ENCODE results near the gene CD300C. TPM values are rescaled to one million over a fixed set of nuclear protein-coding genes. Genes with fewer than 3 reads are reported as not detected.
A peak's percentile ranks its signal among the peaks of the same experiment; 100 is the strongest.

The CD300C gene
- total RNA-seq, 6 donors from 2014 or later, result 0.98 to 19.4 (median 9.7) TPM

GRCh38 chr17:74585711-74586110 lies 39.8 kb upstream of the CD300C start:
- no peak overlapping the region for H3K27ac ChIP-seq
- no peak overlapping the region for H3K4me3 ChIP-seq
- H3K4me1 ChIP-seq, result no peaks in the 10 kb centered on the region
- H3K36me3 ChIP-seq, result no peaks in the 10 kb centered on the region
- 70 to 83% methylated on average over 5 of the region's 5 CpGs for WGBS, 2 donors
- DNase-seq (no peak), ATAC-seq (ENCODE audit: low FRiP score in 2 of 2) (no peak)
- no peaks in the 10 kb centered on the region for H3K9me3 ChIP-seq
- no peaks in the 10 kb centered on the region for H3K27me3 ChIP-seq
- TF ChIP-seq POLR2AphosphoS5 (IDR thresholded peaks at IDR 0.05), result no peak
- no peak for TF ChIP-seq CTCF (IDR thresholded peaks at IDR 0.05)
- no peak for TF ChIP-seq EP300 (IDR thresholded peaks at IDR 0.05)
- TF ChIP-seq POLR2A (IDR thresholded peaks at IDR 0.05), result no peak

GRCh38 chr17:74584292-74585060 lies 38.6 kb upstream of the CD300C start:
- WGBS, 2 donors, result 76 to 77% methylated on average over 14 of the region's 14 CpGs
- no peak for DNase-seq
- H3K4me1 ChIP-seq, result no peaks in the 10 kb centered on the region
- TF ChIP-seq POLR2AphosphoS5 (IDR thresholded peaks at IDR 0.05) (no peak), EP300 (IDR thresholded peaks at IDR 0.05) (no peak), POLR2A (IDR thresholded peaks at IDR 0.05) (no peak), CTCF (IDR thresholded peaks at IDR 0.05) (no peak)
- no peak for ATAC-seq (ENCODE audit: low FRiP score in 2 of 2)
- H3K4me3 ChIP-seq, result no peak overlapping the region
- no peaks in the 10 kb centered on the region for H3K27me3 ChIP-seq
- H3K9me3 ChIP-seq, result no peaks in the 10 kb centered on the region
- H3K27ac ChIP-seq, result no peak overlapping the region
- no peaks in the 10 kb centered on the region for H3K36me3 ChIP-seq

- 76 to 77% methylated on average over 10 of the region's 10 CpGs for WGBS, 2 donors
- no peaks in the 10 kb centered on the region for H3K36me3 ChIP-seq
- no peaks in the 10 kb centered on the region for H3K27me3 ChIP-seq
- ATAC-seq (ENCODE audit: low FRiP score in 2 of 2) (no peak), DNase-seq (no peak)
- H3K4me3 ChIP-seq, result no peak overlapping the region
- H3K4me1 ChIP-seq, result no peaks in the 10 kb centered on the region
- no peak for TF ChIP-seq CTCF (IDR thresholded peaks at IDR 0.05)
- no peak for TF ChIP-seq EP300 (IDR thresholded peaks at IDR 0.05)
- no peak overlapping the region for H3K27ac ChIP-seq
- H3K9me3 ChIP-seq, result no peaks in the 10 kb centered on the region
Observed at GRCh38 chr17:74582633-74583032, 36.7 kb upstream of the CD300C start.

GRCh38 chr17:74579900-74580299 lies 34.0 kb upstream of the CD300C start:
- Histone ChIP-seq H3K4me1 (no peaks in the 10 kb centered on the region), H3K4me3 (no peak overlapping the region), H3K9me3 (no peaks in the 10 kb centered on the region), H3K27ac (no peak overlapping the region), H3K27me3 (no peaks in the 10 kb centered on the region), H3K36me3 (no peaks in the 10 kb centered on the region)
- DNase-seq (no peak), ATAC-seq (ENCODE audit: low FRiP score in 2 of 2) (peak in 1 of 2 donors; percentile 8)
- TF ChIP-seq POLR2A (IDR thresholded peaks at IDR 0.05) (no peak), EP300 (IDR thresholded peaks at IDR 0.05) (no peak), CTCF (IDR thresholded peaks at IDR 0.05) (no peak), POLR2AphosphoS5 (IDR thresholded peaks at IDR 0.05) (no peak)
- WGBS, 2 donors, result 36 to 47% methylated on average over 7 of the region's 7 CpGs

- WGBS, 2 donors, result 79 to 83% methylated on average over 9 of the region's 9 CpGs
- H3K9me3 ChIP-seq, result no peaks in the 10 kb centered on the region
Observed at GRCh38 chr17:74578979-74579378, 33.1 kb upstream of the CD300C start.

More at GRCh38 chr17:74578979-74579378, 33.1 kb upstream of the CD300C start:
- H3K27me3 ChIP-seq, result no peaks in the 10 kb centered on the region
- no peak overlapping the region for H3K4me3 ChIP-seq
- ATAC-seq (ENCODE audit: low FRiP score in 2 of 2) (no peak), DNase-seq (no peak)
- no peak overlapping the region for H3K27ac ChIP-seq
- H3K4me1 ChIP-seq, result no peaks in the 10 kb centered on the region
- H3K36me3 ChIP-seq, result no peaks in the 10 kb centered on the region
- TF ChIP-seq POLR2A (IDR thresholded peaks at IDR 0.05) (no peak), EP300 (IDR thresholded peaks at IDR 0.05) (no peak), CTCF (IDR thresholded peaks at IDR 0.05) (no peak), POLR2AphosphoS5 (IDR thresholded peaks at IDR 0.05) (no peak)

All from upper lobe of left lung (tissue), 6 donors.